ENCODE measurements around the gene NT5M. TPM values are rescaled to one million over a fixed set of nuclear protein-coding genes. Genes with fewer than 3 reads are reported as not detected.

Gene NT5M
- total RNA-seq, 4 donors from 2014 or later = 1.1 to 6.0 (median 2.8) TPM

DNA sequence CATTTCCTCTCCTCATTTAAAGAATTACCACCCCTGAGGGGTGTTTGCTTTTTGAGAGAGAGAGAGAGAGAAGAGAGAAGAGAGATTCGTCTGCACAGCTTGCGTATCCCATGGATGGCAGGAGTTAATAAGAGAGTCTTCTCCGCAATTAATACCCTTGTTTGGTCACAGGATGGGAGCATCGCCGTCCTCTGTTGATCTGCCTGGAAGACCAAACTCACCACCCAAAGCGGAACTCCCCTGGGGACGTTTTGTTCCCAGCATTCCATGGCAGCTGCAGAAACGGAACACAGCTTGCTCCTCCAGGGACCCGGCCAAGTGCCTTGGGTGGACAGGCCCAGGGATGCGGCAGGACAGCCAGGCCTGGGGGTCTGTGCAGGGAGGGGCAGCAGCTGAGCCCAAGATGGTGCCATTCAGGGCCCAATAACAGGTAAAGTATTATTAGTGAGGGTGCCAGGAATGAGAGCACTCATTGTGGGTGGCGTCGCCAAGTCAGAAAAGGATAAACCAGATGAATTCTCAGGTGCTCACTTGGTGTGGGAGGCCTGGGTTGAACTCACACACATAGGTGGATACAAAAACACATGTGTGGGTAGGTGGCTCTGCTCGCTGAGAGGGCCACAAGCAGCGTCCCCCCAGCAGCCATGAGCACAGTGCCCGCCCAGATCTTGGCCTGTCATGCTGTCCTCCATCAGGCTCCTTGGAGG lies 83.1 kb downstream of the NT5M start:
- H3K27me3 ChIP-seq = no peaks in the 10 kb centered on the region
- H3K36me3 ChIP-seq = no peaks in the 10 kb centered on the region
- no peaks in the 10 kb centered on the region for H3K9me3 ChIP-seq
- 85% methylated on average over 15 of the region's 15 CpGs for WGBS, 2 donors
- DNase-seq = no peak
- intact Hi-C loops (cut with DNase I) = no loop called here
- H3K4me3 ChIP-seq (replicated peaks in 1 of 3) = no peak overlapping the region
- peaks cover 3 to 54% of the 10 kb centered on the region in 2 donors for H3K4me1 ChIP-seq
- no peak for TF ChIP-seq POLR2A (IDR thresholded peaks at IDR 0.05)
- TF ChIP-seq, protein P1, sequence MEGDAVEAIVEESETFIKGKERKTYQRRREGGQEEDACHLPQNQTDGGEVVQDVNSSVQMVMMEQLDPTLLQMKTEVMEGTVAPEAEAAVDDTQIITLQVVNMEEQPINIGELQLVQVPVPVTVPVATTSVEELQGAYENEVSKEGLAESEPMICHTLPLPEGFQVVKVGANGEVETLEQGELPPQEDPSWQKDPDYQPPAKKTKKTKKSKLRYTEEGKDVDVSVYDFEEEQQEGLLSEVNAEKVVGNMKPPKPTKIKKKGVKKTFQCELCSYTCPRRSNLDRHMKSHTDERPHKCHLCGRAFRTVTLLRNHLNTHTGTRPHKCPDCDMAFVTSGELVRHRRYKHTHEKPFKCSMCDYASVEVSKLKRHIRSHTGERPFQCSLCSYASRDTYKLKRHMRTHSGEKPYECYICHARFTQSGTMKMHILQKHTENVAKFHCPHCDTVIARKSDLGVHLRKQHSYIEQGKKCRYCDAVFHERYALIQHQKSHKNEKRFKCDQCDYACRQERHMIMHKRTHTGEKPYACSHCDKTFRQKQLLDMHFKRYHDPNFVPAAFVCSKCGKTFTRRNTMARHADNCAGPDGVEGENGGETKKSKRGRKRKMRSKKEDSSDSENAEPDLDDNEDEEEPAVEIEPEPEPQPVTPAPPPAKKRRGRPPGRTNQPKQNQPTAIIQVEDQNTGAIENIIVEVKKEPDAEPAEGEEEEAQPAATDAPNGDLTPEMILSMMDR (IDR thresholded peaks at IDR 0.05) = no peak
- H3K27ac ChIP-seq = peak overlapping the region in 1 of 3 donors; percentile 46

DNA sequence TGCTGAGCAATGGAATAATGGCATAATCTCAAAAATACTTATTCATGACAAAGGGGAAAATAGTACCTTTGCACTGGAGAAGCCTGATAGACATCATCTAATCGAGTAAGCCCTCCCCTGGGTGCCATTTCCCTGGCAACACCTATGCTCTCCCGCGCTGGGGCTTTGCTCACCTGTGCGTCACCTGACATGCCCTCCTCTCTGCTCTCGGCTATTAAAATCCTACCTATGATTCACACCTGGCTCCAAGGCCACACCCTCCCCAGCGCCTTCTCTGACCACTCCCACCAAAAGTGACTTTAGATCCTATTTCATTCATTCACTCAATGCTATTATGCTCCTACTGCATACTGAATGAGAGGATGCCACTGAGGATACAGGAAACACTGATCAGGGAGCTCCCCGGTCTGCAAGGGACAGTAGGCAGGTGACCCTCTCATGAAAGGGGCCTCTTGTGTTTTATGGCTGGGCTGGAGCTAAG lies 83.9 kb downstream of the NT5M start:
- TF ChIP-seq, protein P1 (IDR thresholded peaks at IDR 0.05) = no peak
- no peak for TF ChIP-seq POLR2A (IDR thresholded peaks at IDR 0.05)
- H3K36me3 ChIP-seq = no peaks in the 10 kb centered on the region
- no peaks in the 10 kb centered on the region for H3K9me3 ChIP-seq
- intact Hi-C loops (cut with DNase I) = no loop called here
- no peak overlapping the region for H3K4me3 ChIP-seq (replicated peaks in 1 of 3)
- H3K27me3 ChIP-seq = no peaks in the 10 kb centered on the region
- no peak for DNase-seq
- peak overlapping the region in 1 of 3 donors; percentile 71 for H3K27ac ChIP-seq
- H3K4me1 ChIP-seq = peaks cover 3 to 47% of the 10 kb centered on the region in 2 donors
- WGBS, 2 donors = 90 to 92% methylated on average over 7 of the region's 7 CpGs

DNA sequence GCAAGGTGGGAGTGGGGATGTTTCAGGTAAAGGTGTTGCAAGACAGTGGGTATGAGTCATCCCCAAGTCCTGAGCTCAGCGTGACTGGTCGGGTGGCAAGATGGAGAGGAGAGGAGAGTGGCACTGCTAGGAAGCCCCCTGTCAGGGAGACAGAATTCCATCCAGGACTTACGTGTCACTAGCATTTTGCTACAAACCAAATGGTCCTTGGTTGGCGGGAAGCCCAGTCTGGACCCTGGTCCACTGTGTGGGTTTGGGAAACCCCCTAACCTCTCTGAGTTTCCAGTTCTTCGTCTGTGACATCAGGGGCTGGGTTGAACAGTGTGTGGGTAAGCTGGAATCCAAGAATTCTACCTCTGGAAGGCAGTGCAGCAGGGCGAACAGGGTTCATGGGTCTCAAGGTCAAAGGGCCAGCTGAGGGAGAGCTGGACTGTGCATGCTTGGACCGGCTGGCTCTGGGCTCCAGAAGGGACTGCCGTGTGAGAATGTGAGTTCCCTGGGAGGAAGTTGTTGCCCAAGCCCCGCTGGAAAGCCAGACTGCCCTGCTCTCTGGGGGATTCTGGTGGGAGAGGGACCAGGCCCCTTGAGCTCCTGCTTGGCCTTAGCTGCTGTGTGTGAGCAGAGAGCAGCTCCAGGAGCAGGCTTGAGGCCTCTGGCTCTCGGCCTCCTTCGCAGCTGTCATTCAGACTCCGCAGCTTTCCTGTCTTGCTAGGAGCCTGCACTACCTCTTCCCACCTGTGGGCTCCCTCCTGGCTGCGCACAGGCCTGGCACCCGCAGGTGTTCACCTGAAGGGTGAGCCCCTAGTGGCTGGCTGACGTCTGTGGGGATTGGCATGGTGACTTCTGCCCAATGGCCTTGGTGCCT lies 84.6 kb downstream of the NT5M start:
- intact Hi-C loops (cut with DNase I) = no loop called here
- Histone ChIP-seq H3K36me3 (no peaks in the 10 kb centered on the region), H3K4me3 (replicated peaks in 1 of 3) (no peak overlapping the region), H3K9me3 (no peaks in the 10 kb centered on the region), H3K27me3 (no peaks in the 10 kb centered on the region), H3K27ac (peak overlapping the region; percentile 37 to 71 (median 65)), H3K4me1 (peaks cover 3 to 41% of the 10 kb centered on the region in 2 donors)
- no peak for TF ChIP-seq POLR2A (IDR thresholded peaks at IDR 0.05)
- TF ChIP-seq, protein P1 (IDR thresholded peaks at IDR 0.05) = peak in 5 of 6 experiments; percentile 45 to 75 (median 54)
- DNase-seq = peak; percentile 63 to 66
- WGBS, 2 donors = 63 to 74% methylated on average over 14 of the region's 15 CpGs

- H3K27ac ChIP-seq = peak overlapping the region in 2 of 3 donors; percentile 23 to 71
- TF ChIP-seq POLR2A (IDR thresholded peaks at IDR 0.05) = peak in 1 of 2 donors; percentile 37
- TF ChIP-seq, protein P1 (IDR thresholded peaks at IDR 0.05) = no peak
Measured at GRCh38 chr17:17388657-17389496, 85.7 kb downstream of the NT5M start.

More at GRCh38 chr17:17388657-17389496, 85.7 kb downstream of the NT5M start:
- no peak overlapping the region for H3K4me3 ChIP-seq (replicated peaks in 1 of 3)
- intact Hi-C loops (cut with DNase I) = no loop called here
- peaks cover 3 to 32% of the 10 kb centered on the region in 2 donors for H3K4me1 ChIP-seq
- H3K9me3 ChIP-seq = no peaks in the 10 kb centered on the region
- WGBS, 2 donors = 53 to 69% methylated on average over 10 to 17 of the region's 17 CpGs
- no peaks in the 10 kb centered on the region for H3K36me3 ChIP-seq
- no peaks in the 10 kb centered on the region for H3K27me3 ChIP-seq
- DNase-seq = peak; percentile 76 to 88
